Mesendoderm (in vitro differentiated cells): Measurements from ENCODE around the gene RUBCNL.

Source experiments
- DNase-seq: peaks from one replicate; pipeline ENCODE4 v3.0.0; 2013
- H2AK5ac ChIP-seq: 2 replicates; pipeline ENCODE4 v1.6.1; 2013; ENCODE audit warnings: low read length, inconsistent platforms
- H2BK120ac ChIP-seq: 2 replicates; pipeline ENCODE4 v1.6.1; 2013; ENCODE audit warnings: low read depth, mild to moderate bottlenecking, low read length, moderate library complexity, mixed read lengths
- H2BK15ac ChIP-seq: replicated peaks from 2 replicates; pipeline ENCODE4 v1.6.1; 2013; ENCODE audit warnings: low read depth, mild to moderate bottlenecking, moderate library complexity
- H2BK5ac ChIP-seq: 2 replicates; pipeline ENCODE4 v1.6.1; 2013; ENCODE audit warnings: low read length, inconsistent platforms
- H3K18ac ChIP-seq: 2 replicates; pipeline ENCODE4 v1.6.1; 2013; ENCODE audit warnings: mild to moderate bottlenecking, low read length, mixed read lengths
- H3K23ac ChIP-seq: one replicate; pipeline ENCODE4 v1.6.1; 2013; ENCODE audit warnings: low read length
- H3K27ac ChIP-seq: 2 replicates; pipeline ENCODE4 v1.5.1; 2013; ENCODE audit warnings: low read depth, mild to moderate bottlenecking, inconsistent platforms, low read length, moderate library complexity
- H3K27me3 ChIP-seq: 2 replicates; pipeline ENCODE4 v1.6.1; 2013; ENCODE audit warnings: low read length, control low read depth, mild to moderate bottlenecking, inconsistent platforms; ENCODE audit not compliant: insufficient read depth, poor library complexity
- H3K36me3 ChIP-seq: 2 replicates; pipeline ENCODE4 v1.6.1; 2013; ENCODE audit warnings: low read length, inconsistent platforms; ENCODE audit not compliant: control insufficient read depth, insufficient read depth
- H3K4ac ChIP-seq: one replicate; pipeline ENCODE4 v1.6.1; 2013; ENCODE audit warnings: low read depth, mild to moderate bottlenecking, low read length, moderate library complexity
- H3K4me1 ChIP-seq: 2 replicates; pipeline ENCODE4 v1.6.1; 2013; ENCODE audit warnings: low read depth, low read length, inconsistent platforms; ENCODE audit not compliant: control insufficient read depth
- H3K4me2 ChIP-seq: 2 replicates; pipeline ENCODE4 v1.6.1; 2013; ENCODE audit warnings: low read length
- H3K4me3 ChIP-seq: 2 replicates; pipeline ENCODE4 v1.5.1; 2013; ENCODE audit warnings: mild to moderate bottlenecking, low read length
- H3K56ac ChIP-seq: one replicate; pipeline ENCODE4 v1.6.1; 2013; ENCODE audit warnings: low read length
- H3K79me1 ChIP-seq: 2 replicates; pipeline ENCODE4 v1.6.1; 2013; ENCODE audit warnings: low read length, inconsistent platforms
- H3K79me2 ChIP-seq: 2 replicates; pipeline ENCODE4 v1.6.1; 2013; ENCODE audit warnings: mild to moderate bottlenecking, low read length; ENCODE audit not compliant: control insufficient read depth, insufficient read depth
- H3K9ac ChIP-seq: 2 replicates; pipeline ENCODE4 v1.6.1; 2013; ENCODE audit warnings: low read length, inconsistent platforms
- H4K5ac ChIP-seq: one replicate; pipeline ENCODE4 v1.6.1; 2013; ENCODE audit warnings: low read length
- H4K8ac ChIP-seq: one replicate; pipeline ENCODE4 v1.6.1; 2013; ENCODE audit warnings: low read depth, mild to moderate bottlenecking, control low read depth, low read length, moderate library complexity
- WGBS: extraction: QIAGEN DNeasy Blood & Tissue Kit; methylation state at CpG from one replicate; pipeline ENCODE4 v1.1.7; 2013; ENCODE audit warnings: low lambda C conversion rate, missing lambda C conversion rate; ENCODE audit not compliant: insufficient coverage; ENCODE audit errors: extremely low coverage; 5-methylcytosine and 5-hydroxymethylcytosine counted together

Gene RUBCNL

GRCh38 chr13:46402178-46402577 is 15.1 kb upstream of the RUBCNL start:
- no peak overlapping the region for H3K56ac ChIP-seq
- H3K27me3 ChIP-seq = no peaks in the 10 kb centered on the region
- H2BK15ac ChIP-seq = no peak overlapping the region
- no peak overlapping the region for H4K5ac ChIP-seq
- H2BK120ac ChIP-seq = no peak overlapping the region
- H3K4me1 ChIP-seq = peaks cover 4% of the 10 kb centered on the region
- no peak for DNase-seq
- H3K4me2 ChIP-seq = no peak overlapping the region
- no peak overlapping the region for H2AK5ac ChIP-seq
- H3K4ac ChIP-seq = no peak overlapping the region
- H3K9ac ChIP-seq = no peak overlapping the region
- no CpG with 5 or more reads among the region's 2 CpGs for WGBS
- H3K18ac ChIP-seq = no peak overlapping the region
- H3K79me2 ChIP-seq = no peaks in the 10 kb centered on the region
- no peak overlapping the region for H3K23ac ChIP-seq
- no peaks in the 10 kb centered on the region for H3K36me3 ChIP-seq
- H4K8ac ChIP-seq = no peak overlapping the region
- no peak overlapping the region for H3K27ac ChIP-seq
- peak overlapping the region; percentile 82 for H2BK5ac ChIP-seq
- H3K4me3 ChIP-seq = no peak overlapping the region
- no peaks in the 10 kb centered on the region for H3K79me1 ChIP-seq

DNA sequence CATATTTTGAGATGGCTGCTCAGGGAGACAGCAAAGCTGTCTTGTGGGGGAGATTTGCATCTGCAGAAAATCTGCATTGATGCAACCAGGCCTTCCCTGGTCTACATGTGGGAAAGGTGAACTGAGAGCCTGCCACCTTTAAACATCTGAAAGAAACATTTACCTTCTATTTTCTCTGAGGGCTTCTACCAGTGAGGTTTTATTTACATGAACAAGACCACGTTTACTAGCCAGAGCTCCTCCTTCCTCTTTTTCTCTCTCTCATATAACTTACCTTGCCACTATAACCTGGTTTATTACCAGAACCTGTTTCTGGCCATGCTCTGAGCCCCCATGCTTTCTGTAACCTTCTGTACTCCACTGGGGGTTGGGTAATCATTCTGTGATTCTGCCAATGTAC is 14.4 kb upstream of the RUBCNL start:
- no peak overlapping the region for H2BK120ac ChIP-seq
- H3K27ac ChIP-seq = no peak overlapping the region
- no peaks in the 10 kb centered on the region for H3K36me3 ChIP-seq
- no peak for DNase-seq
- no peak overlapping the region for H4K5ac ChIP-seq
- no peaks in the 10 kb centered on the region for H3K27me3 ChIP-seq
- no CpG with 5 or more reads among the region's 1 CpG for WGBS
- H3K79me1 ChIP-seq = no peaks in the 10 kb centered on the region
- H3K9ac ChIP-seq = no peak overlapping the region
- H3K4me2 ChIP-seq = no peak overlapping the region
- no peak overlapping the region for H3K4ac ChIP-seq
- H4K8ac ChIP-seq = no peak overlapping the region
- no peak overlapping the region for H3K4me3 ChIP-seq
- H3K18ac ChIP-seq = no peak overlapping the region
- no peak overlapping the region for H2BK15ac ChIP-seq
- no peak overlapping the region for H2BK5ac ChIP-seq
- H3K79me2 ChIP-seq = no peaks in the 10 kb centered on the region
- no peak overlapping the region for H3K56ac ChIP-seq
- H3K23ac ChIP-seq = no peak overlapping the region
- no peak overlapping the region for H2AK5ac ChIP-seq
- peaks cover 4% of the 10 kb centered on the region for H3K4me1 ChIP-seq

GRCh38 chr13:46396341-46396740 is 9.3 kb upstream of the RUBCNL start:
- no peak overlapping the region for H2BK15ac ChIP-seq

DNA sequence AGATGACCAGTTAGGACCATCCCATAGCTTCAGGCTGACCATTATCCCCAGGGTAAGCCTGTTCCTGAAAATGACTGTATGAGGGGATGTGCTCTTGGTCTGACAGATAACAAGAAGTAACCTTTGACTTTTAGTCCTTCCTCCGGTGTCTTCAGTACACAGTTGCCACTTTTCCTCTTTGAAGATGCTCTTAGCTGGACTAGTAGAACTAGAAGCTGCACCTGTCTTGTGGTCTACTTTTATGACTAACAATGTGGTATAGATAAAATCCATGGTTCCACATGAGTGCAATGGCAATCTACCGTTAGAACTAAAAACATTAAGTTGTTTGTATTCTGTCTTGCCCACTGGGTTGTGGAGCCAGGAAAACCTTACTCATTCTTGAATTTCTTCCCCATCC is 5.9 kb upstream of the RUBCNL start:
- Histone ChIP-seq H3K9ac (no peak overlapping the region), H3K56ac (no peak overlapping the region), H2BK120ac (no peak overlapping the region), H3K4ac (no peak overlapping the region), H3K27ac (no peak overlapping the region), H3K4me3 (no peak overlapping the region), H3K18ac (no peak overlapping the region), H3K79me1 (no peaks in the 10 kb centered on the region), H3K36me3 (no peaks in the 10 kb centered on the region), H3K4me2 (no peak overlapping the region), H3K23ac (no peak overlapping the region), H4K5ac (no peak overlapping the region), H2BK5ac (no peak overlapping the region), H2AK5ac (no peak overlapping the region), H3K79me2 (no peaks in the 10 kb centered on the region), H3K4me1 (peaks cover 2% of the 10 kb centered on the region), H3K27me3 (peaks cover 2% of the 10 kb centered on the region), H4K8ac (no peak overlapping the region), H2BK15ac (no peak overlapping the region)
- no CpG with 5 or more reads among the region's 2 CpGs for WGBS
- no peak for DNase-seq

More at GRCh38 chr13:46396341-46396740, 9.3 kb upstream of the RUBCNL start:
- no peak overlapping the region for H2BK120ac ChIP-seq
- H3K36me3 ChIP-seq = no peaks in the 10 kb centered on the region
- no peaks in the 10 kb centered on the region for H3K79me1 ChIP-seq
- no peak overlapping the region for H3K27ac ChIP-seq
- H3K4me1 ChIP-seq = no peaks in the 10 kb centered on the region
- no peak overlapping the region for H3K18ac ChIP-seq
- H2AK5ac ChIP-seq = no peak overlapping the region
- H3K27me3 ChIP-seq = no peaks in the 10 kb centered on the region
- H3K4me3 ChIP-seq = no peak overlapping the region
- DNase-seq = no peak
- H3K9ac ChIP-seq = no peak overlapping the region
- H3K4me2 ChIP-seq = no peak overlapping the region
- no peak overlapping the region for H4K5ac ChIP-seq
- no peak overlapping the region for H3K23ac ChIP-seq
- no peak overlapping the region for H4K8ac ChIP-seq
- H3K4ac ChIP-seq = no peak overlapping the region
- no peak overlapping the region for H3K56ac ChIP-seq
- no peaks in the 10 kb centered on the region for H3K79me2 ChIP-seq
- no peak overlapping the region for H2BK5ac ChIP-seq

DNA sequence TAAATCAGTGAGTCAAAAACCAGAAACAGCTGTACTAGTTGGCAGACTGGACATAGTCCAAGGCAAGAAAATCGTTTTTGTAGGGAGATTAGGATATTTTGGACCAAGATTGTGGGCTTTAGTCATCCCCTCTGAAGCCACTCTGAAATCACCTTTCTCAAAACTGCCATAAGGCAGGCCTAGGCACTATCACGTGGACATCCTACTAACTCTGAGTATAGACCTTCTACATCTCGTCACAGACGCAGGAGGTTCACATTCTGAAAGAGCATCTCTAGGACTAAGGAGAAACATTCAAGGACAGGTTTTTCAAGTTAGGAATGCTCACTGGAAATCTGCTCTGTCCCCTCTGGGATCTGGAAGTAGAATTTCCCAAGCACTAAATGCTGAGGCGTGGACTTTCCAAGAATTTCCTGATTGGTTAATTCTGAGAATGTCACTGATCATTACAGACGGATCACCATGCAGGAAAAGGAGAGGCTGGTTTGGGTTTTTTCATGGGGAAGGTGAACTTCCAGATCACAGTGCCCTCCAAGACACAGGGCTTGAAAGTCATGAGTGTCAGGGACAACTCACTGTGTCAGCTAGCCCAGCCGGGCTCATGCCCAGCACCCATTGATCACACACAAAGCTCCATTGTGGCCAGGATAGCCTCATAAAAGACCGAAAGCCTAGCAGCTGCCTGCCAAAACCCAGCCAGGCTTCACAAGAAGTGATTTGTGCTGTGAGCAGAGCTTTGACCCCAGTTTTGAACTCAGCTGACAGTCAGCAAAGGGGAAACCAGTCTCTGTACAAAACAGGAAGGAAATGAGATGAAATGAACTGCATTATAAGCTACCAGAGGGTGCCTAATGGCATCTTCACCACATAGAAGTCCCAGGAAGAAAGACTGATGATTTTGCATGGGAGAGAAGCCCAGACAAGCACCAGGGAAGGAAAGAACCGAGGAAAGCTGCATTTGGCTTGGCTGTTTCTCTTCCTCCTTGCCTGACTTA is 2.7 kb upstream of the RUBCNL start:
- Histone ChIP-seq H2BK15ac (no peak overlapping the region), H2BK120ac (peak overlapping the region; percentile 16), H3K4me2 (no peak overlapping the region), H4K5ac (no peak overlapping the region), H3K27ac (no peak overlapping the region), H3K4ac (no peak overlapping the region), H3K18ac (no peak overlapping the region), H3K79me2 (no peaks in the 10 kb centered on the region), H3K79me1 (no peaks in the 10 kb centered on the region), H3K36me3 (no peaks in the 10 kb centered on the region), H3K4me3 (no peak overlapping the region), H3K23ac (no peak overlapping the region), H3K9ac (no peak overlapping the region), H2BK5ac (no peak overlapping the region), H2AK5ac (no peak overlapping the region), H3K27me3 (peaks cover 2% of the 10 kb centered on the region), H3K4me1 (peaks cover 8% of the 10 kb centered on the region), H4K8ac (no peak overlapping the region), H3K56ac (no peak overlapping the region)
- no CpG with 5 or more reads among the region's 9 CpGs for WGBS
- DNase-seq = no peak
